HG03571 (cell line): Measurements from ENCODE around the gene MSI2.

Source experiments
- ATAC-seq: cut with Tn5 transposase; IDR thresholded peaks from one replicate; pipeline ENCODE4 v1.9.1; 2021; ENCODE audit not compliant: unreplicated experiment

Gene MSI2

DNA sequence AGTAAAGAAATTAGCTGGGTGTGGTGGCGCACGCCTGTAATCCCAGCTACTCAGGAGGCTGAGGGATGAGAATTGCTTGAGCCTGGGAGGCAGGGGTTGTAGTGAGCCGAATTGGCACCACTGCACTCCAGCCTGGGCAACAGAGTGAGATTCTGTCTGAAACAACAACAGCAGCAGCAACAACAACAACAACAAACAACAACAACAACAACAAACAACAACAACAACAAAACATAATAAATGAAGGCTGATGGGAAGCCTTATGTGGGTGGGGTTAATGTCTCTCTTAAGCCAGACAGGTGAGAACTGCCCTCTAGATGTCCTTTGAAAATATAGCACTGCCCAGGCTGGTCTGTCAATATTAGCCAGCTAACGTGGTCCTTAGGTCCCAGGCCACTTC lies 107.3 kb downstream of the MSI2 start:
- no peak for ATAC-seq

DNA sequence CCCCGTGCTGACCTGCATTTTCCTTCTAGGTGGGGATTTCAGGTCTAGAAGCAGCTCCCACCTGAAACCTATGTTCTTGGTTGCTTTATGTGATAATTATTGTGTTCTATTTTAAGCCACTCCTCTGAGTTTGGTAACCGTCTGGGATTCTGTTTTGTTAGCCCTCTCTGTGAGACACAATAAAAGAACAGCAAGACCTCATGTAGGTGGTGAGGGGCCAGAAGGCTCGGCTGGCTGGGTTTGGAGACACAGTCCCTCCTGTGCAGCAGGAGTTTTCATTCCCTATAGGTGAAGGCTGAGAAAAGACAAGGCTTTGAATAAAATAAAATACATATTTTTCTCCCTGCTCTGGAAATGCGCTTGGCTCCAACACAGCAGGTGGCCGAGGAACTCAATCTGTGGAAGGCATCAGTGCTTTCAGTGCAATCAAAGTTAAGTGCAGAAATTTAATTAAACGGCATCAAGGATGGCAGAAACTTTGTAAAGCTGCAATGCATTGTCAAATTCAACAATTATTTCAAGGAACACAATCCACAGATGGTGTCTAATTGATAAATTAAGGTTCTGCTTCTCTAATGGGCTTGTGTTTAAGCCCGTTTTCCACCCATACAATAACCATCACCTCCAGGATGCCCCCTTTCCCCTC lies 107.8 kb downstream of the MSI2 start:
- no peak for ATAC-seq

DNA sequence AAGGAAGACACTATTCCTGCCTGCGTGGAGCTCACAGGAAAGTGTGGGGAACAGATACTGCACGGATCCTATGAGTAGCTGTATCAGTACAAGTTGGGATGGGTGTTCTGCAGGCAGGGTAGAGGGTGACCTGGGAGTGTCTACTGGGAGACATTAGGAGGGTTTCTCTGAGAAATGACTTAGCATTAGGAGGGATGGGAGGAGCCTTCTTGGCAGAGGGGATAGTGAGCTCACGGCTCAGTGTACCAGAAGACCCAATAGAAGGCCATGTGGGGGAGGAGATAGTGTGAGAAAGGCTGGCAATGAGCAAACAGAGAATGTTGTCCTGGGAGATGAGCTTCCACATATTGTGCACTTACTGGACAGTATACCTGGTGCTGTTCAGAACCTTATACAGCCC lies 109.1 kb downstream of the MSI2 start:
- no peak for ATAC-seq

DNA sequence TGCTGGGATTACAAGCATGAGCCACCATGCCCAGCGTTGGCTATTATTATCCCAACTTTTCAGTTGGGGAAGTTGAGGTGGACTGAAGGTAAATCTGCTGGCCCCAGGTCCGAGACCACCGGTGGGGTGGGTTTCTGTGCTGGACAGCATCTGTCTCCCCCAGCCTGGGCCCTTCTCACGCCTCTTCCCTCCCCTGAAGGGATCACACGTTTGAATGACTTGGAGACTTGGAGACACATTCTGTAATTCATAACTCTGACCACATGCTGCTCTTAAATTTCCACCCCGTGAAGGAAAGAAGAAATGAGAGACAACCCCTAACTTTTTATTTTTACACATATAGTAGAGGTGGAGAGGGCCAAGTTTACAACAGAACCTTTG lies 109.8 kb downstream of the MSI2 start:
- ATAC-seq = no peak

DNA sequence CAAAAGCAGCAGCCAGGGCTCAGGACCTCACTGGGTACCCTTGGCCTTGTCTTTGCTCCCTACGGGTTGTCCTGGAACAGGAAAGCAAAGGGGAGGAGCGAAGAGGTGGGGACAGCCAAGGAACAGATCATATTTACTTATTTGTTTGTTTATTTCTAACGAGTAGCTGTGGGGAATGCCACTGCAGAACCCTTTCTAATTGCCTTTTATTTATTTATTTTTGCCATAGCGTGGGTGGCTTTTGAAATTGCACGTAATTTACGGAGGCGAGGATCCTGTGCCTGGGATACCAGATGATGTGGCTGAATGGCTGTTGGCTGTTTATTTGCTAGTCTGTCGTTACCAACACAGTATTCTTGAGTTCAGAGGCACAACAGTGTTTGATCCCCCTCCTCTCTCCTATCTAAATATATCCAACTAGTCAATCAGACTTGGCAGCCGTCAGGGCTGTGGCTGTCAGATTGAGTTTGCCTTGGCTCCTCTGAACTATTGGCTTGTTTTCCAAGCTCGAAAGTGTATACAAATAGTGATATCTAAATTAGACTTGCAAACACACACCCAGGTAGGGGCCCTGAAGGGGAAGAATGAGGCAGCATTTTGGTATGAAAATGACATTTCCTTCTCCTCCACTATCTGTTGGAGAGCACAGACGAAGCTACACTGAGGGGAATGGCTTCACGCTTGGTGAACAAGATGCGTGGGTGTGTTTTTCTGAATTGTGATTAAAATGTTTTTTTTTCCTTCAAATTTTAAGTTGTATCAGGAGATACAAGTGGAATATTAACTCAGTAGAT lies 110.4 kb downstream of the MSI2 start:
- no peak for ATAC-seq

DNA sequence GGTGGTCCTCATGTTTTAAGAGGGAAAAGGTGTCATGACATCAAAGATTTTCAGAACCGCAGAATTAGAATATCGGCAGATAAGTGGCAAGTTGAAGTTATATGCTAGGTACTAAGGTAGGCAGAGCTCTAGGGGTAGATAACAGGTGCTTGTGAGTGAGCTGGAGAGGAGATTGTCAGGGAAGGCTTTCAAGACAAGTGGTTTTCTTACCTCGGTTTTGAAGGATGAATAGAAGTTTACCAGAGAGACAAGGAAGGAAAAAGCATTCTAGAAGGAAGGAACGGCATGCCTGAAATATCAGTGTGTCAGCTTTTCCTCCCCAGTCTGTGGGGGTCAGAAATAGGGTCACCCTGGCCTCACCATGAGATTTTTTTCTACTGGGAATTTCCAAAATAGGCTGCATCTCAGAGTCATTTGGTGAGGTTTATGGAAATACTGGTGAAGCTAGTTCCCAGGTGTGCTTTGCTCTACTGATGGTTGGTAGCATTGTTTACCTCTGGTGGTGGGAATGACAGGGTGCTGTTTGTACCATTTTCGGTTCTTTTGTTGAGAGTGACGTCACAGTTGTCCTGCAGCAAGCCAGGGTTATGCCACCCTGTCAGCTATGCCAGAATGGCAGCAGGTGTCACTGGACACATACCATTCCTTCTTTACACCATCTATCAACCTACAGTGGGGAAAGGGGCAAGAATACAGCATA lies 112.5 kb downstream of the MSI2 start:
- no peak for ATAC-seq

DNA sequence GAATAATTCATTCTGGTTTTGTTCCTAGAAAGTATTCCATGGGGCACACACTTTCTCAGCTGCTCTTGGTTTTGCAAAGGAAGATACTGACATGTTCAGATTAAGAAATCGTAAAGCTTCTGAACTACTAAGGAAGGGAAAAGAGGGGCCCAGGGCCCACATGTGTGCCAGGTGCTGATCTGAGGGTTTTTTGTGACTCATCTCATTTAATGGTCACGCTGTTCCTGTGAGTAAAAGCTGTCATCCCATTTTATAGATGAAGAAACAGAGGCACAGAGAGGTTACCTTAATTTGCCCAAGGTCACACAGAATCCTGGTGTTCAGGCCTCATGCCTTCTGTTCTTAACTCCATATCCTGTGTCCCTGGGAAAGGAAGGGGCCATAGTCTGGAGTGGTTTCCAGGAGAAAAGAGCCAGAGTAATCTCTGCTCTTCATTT lies 113.2 kb downstream of the MSI2 start:
- ATAC-seq = peak; percentile 34

DNA sequence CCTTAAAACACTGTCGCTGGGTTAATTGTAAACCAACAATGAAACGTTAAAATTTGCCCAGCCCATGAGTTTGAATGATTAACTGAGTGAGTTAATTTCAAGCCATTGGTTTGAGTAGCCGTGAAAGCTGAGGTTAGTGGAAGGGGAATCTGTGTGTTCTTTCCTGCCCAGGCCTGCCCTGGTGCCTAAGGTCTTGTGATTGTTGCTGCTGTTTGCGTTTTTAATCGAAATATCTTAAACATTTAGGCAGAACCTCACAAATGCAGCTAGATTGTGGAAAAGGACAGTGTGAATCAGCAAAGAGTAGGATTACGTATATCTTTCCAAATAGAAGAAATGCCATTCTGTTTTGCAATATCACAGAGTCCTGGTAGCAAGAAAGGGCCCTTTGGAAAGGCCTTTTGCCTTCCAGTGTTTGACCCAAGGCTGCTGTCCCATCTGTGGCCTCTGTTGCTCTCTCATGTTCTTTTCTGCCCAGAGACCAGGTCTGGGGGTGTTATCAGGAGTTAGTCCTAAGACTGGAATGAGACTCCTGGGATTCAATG lies 113.8 kb downstream of the MSI2 start:
- ATAC-seq = peak; percentile 83

DNA sequence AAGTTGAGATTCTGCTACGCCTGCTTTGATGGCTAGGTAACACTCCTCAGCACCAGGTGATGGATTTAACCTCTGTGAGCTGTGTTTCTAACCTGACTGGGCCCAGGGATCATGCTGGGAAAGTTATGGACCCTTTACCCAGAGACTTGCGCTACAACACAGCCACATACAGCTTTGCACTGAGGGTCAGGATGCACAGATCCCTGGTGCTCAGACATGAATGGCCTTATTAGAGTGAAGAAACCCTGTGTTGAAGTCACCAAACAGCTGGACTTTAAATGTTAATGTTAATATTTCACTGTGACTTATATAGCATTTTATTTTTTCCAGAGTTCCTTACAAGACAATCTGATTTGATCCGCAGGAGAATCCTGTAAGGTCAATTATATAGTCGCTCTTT lies 114.3 kb downstream of the MSI2 start:
- no peak for ATAC-seq

DNA sequence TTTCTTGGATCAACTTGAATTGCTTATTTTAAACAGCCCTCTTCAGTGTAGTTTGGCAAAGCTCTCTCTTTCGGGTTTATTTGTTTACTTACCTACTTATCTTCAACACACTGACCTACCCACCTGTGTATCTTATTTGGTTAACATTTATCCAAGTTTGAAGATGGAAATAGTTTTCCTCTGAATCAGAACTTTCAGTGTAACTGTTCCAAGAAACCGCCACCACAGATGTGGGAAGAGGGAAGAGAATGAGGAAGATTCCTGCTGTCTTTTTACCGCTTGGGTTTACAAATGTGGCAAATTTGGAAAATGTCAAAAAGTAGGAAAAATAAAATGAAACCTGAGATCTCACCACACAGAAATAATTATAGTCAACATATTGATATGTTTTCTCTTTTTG lies 115.8 kb downstream of the MSI2 start:
- no peak for ATAC-seq

DNA sequence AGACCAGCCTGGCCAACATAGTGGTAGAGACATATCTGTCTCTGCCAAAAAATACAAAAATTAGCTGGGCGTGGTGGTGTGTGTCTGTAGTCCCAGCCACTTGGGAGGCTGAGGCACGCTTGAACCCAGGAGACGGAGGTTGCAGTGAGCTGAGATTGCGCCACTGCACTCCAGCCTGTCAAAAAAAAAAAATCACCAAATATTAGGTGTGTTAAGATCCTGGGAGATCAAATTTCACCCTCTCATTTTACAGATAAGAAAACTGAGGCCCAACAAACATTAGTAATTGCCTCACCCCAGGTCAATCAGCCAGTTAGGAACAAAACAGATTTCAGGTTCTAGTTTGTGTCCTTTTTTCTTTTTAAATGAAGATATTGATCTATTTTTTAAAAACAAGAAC lies 116.7 kb downstream of the MSI2 start:
- ATAC-seq = no peak

DNA sequence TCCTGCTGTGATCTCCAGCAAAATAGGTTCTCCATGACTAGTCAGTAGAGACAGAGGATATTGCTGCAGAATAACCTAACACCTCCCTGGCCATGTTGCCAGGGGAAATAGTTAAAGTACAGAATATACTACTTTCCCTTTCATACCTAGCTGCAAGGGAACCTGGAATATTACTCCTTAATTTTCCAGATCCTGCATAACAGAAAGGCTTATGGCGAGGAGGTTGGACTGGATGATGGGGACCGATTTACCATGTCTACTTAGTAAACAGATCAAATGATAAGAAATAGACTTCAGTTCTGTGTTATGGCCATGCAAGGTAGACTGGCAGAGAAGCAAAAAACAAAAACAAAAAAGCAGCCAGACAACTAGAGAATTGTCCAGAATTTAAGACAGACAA lies 117.4 kb downstream of the MSI2 start:
- ATAC-seq = no peak

DNA sequence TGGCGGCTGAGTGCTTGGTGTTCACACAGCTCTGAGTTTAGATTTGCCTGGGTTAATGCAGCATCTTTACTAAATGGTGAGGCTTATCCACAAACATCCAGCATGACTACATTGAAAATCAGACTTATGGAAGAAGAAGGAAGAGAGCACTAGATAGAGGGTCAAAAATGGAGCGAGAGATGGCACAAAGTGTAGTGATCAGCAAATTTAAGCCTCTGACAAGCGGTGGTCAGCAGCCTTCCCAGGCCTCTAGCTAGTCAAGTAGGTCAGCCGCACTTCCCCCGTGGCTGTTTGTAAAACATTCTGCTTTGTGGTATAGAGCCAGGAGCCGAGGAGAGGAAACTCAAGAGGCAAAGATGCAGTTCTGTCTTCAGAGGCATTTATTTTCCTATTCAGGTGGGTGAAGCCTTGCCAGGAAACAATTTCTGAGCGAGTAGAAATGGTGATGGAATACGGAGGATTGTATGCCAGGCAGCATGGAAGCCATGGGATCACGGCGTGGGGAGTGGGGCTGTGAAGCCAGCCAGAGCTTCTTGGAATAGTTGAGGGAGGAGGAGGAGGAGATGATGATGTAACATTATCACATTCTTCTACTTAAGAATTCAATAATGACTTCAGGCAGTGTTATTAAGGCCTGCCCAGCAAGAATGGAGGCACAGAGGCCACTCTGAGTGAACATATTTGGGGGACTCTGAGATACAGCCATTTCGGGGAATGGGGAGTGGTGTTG lies 118.9 kb downstream of the MSI2 start:
- ATAC-seq = no peak

DNA sequence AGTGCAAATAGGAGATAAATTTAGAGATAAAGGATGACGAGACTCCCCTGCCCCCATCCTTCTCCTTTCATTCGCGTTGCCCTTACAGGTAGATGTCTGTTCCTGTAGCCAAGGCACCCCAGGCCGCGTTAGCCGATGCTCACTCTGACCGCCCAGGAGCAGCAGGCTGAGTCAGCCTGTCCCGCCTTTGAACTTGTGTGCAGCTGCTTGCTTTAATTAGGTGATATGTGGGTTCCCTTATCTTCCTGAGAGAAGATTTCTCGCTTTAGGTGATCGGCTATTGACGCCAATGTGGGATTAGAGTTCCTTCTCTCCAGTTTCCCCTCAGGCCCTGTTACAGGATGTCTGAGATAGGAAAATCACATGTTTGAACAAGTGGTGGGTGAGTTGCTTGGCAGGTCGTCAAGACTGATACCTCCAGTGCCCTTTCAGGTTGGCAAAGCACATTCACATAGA lies 119.5 kb downstream of the MSI2 start:
- no peak for ATAC-seq

DNA sequence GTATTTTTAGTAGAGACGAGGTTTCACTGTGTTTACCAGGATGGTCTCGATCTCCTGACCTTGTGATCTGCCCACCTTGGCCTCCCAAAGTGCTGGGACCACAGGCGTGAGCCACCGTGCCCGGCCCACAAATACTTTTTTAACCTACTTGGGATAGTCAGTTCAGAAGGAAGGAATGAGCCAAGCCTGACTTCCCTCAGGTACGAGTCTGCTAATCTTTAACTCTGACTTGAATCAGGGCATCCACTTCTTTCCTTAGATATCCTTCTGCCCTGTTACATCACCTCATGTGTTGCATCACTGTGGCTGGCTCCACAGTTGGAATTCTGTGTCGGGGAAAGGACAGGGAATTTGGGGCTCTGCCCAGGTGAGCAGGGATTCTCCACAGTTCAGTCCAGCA lies 120.8 kb downstream of the MSI2 start:
- no peak for ATAC-seq

DNA sequence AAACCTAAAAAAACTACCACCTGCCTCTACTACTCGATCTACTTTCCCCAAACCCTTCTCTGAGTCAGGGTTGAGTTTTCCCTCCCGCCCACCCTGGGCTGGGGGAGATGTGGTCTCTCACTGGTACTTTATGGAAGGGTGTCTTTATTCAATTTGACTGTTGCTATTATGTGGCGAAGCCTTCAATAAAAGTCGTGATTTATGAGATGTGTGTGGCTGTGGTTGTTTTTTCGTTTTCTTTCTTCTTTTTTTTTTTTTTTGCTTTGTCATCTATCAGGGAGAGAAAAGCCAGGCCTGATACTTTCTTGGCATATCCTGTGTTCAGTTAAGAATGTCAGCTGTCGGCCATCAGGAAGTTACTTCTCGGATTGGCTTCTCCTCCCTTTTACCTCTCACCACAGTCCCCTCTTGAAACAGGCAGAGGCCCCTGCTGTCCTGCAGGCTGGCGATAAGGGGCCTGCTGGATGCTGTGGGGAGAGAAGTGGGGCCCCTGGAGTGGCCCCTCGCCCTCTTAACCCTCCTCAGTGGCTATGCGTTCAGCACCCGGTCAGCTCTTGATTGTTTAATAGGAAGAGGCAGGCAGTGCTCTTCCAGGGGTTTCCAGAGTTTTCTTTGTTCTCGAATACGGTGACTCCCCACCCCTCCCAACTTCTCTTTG lies 123.0 kb downstream of the MSI2 start:
- ATAC-seq = no peak

DNA sequence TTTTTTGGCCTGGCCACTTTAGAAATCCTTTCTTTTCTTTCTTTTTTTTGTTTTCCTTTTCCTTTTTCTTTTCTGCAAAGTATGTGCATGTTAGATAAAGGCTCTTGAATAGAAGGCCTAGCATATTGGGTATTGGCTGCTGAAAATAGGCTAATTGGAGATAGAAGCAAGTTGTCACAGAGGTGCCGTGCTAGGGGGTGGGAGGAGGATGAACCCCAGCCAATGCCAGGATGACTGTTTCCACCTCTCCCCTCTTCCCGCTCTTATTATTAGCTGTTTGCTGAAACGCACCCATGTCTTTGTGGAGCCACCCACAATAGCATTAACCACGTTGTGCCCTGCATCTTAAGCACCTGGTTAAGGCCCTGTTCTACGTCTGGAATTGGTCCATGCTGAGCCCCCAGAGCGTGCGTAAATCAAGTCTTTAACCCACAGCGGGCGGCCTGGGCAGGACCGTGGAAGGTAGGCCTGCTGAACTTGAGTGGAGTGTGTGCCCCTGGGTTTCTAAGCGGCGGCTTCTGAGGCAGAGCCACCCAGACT lies 123.6 kb downstream of the MSI2 start:
- no peak for ATAC-seq

DNA sequence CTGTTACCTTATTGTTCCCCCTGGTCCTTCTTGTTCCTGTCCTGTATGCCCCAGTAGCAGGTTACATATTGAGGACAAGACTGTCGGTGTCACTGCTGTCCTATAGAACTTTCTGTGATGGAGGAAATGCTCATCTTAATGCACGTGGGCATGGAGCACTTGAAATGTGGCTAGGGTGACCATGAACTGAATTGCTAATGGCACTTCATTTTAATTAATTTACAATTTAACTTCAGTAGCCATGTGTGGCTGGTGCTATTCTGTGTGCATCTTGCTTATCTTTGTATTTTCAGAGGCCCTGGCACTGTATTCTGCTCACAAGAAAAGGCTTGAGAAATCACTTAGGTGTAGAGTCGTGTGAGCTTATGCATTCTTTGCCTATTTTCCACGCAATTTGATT lies 125.2 kb downstream of the MSI2 start:
- no peak for ATAC-seq

DNA sequence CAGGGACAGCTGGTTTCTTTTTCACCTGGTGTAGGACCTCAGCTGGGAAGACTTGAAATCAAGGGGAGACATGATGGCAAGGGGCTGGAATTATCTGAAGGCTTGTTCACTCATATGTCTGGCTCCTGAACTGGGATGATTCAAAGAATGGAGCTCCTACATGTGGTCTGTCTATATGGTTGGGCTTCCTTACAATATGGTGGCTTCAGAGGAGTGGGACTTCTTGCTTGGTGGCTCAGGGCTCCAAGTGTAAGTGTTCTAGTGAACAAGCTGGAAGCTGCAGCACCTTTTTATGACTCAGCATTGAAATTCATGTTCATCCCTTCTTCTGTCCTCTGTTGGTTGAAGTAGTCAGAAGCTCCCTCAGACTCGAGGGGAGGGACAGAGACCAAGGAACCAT lies 127.9 kb downstream of the MSI2 start:
- no peak for ATAC-seq

DNA sequence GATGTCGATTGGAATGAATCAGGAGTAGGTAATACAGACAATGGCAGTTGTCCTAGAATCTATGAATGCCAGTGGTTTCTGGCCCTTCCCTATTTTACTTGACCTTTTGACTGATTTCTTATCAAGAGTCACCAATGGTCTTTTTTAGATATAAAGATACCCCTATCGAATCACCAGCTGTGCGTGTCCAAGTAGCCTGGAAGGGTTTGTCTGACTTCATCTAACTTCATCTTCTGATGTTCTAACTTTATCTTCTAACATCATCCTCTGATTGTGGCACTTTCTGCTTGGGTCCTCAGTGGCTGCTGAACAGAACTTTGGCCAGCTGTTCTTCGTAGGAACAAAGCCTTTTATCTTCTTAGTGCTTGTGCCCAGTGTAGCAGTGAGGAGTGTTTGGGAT lies 129.7 kb downstream of the MSI2 start:
- ATAC-seq = no peak
